ENCODE results near the gene RALGAPA1. TPM values are rescaled to one million over a fixed set of nuclear protein-coding genes. Genes with fewer than 3 reads are reported as not detected.

The RALGAPA1 gene
- total RNA-seq, 1 donor from 2014 or later, result 47.9 TPM

GRCh38 chr14:35730871-35731270, 78.2 kb downstream of the RALGAPA1 start:
- H3K36me3 Mint-ChIP-seq (ENCODE audit: unreplicated experiment), result peaks cover 42% of the 10 kb centered on the region
- H3K9me3 Mint-ChIP-seq (ENCODE audit: unreplicated experiment), result no peaks in the 10 kb centered on the region
- H3K27me3 Mint-ChIP-seq (ENCODE audit: unreplicated experiment), result no peaks in the 10 kb centered on the region
- no peak overlapping the region for H3K4me3 Mint-ChIP-seq (ENCODE audit: unreplicated experiment)
- no peak for TF ChIP-seq CTCF (IDR thresholded peaks at IDR 0.05)
- DNase-seq (ENCODE audit: extremely low spot score, unreplicated experiment), result no peak
- no peak overlapping the region for H3K27ac Mint-ChIP-seq (ENCODE audit: unreplicated experiment)
- H3K4me1 Mint-ChIP-seq (ENCODE audit: unreplicated experiment), result peaks cover 4% of the 10 kb centered on the region

DNA sequence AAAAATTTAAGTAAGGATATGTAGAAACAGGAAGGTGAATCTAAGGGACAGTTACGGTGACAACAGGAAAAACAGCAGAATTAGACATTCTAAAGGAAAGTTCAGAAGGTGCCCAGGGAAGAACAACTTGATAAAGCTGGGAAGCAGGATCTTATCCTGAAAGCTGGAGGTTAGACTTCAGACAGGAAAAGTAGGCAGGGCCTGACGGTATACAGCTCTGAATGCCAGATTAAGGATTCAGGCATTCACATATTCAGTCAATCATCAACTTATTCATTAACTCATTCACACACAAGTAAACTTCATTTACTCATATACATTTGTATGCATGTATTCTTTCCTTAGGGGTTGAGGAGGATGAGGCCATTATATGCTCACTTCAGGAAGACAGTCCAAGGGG, 81.3 kb downstream of the RALGAPA1 start:
- Mint-ChIP-seq H3K4me1 (ENCODE audit: unreplicated experiment) (peaks cover 4% of the 10 kb centered on the region), H3K27ac (ENCODE audit: unreplicated experiment) (no peak overlapping the region), H3K36me3 (ENCODE audit: unreplicated experiment) (peaks cover 23% of the 10 kb centered on the region), H3K27me3 (ENCODE audit: unreplicated experiment) (no peaks in the 10 kb centered on the region), H3K9me3 (ENCODE audit: unreplicated experiment) (no peaks in the 10 kb centered on the region), H3K4me3 (ENCODE audit: unreplicated experiment) (no peak overlapping the region)
- TF ChIP-seq CTCF (IDR thresholded peaks at IDR 0.05), result no peak
- no peak for DNase-seq (ENCODE audit: extremely low spot score, unreplicated experiment)

DNA sequence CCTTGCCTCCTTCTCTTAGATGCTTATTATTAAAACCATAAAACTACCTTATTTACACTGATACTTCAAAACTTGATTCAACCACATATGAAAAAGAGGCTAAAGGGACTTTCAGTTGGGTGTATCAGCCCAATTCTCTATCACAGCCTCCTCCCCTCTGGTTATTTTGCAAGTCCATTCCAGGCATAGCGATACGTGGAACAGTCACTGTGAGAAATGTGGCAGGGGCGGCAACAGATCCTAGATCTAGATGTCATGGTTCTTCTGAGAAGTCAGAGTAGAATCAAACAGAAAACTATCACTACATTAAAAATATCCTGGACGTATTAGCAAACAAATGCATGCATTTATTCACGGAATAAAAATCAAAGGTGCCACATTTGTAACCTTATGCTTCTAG, 83.2 kb downstream of the RALGAPA1 start:
- Mint-ChIP-seq H3K27me3 (ENCODE audit: unreplicated experiment) (no peaks in the 10 kb centered on the region), H3K27ac (ENCODE audit: unreplicated experiment) (no peak overlapping the region), H3K4me3 (ENCODE audit: unreplicated experiment) (no peak overlapping the region), H3K36me3 (ENCODE audit: unreplicated experiment) (peaks cover 22% of the 10 kb centered on the region), H3K9me3 (ENCODE audit: unreplicated experiment) (no peaks in the 10 kb centered on the region), H3K4me1 (ENCODE audit: unreplicated experiment) (peaks cover 4% of the 10 kb centered on the region)
- TF ChIP-seq CTCF (IDR thresholded peaks at IDR 0.05), result no peak
- DNase-seq (ENCODE audit: extremely low spot score, unreplicated experiment), result no peak

- Mint-ChIP-seq H3K4me1 (ENCODE audit: unreplicated experiment) (peaks cover 6% of the 10 kb centered on the region), H3K27me3 (ENCODE audit: unreplicated experiment) (no peaks in the 10 kb centered on the region), H3K4me3 (ENCODE audit: unreplicated experiment) (no peak overlapping the region), H3K36me3 (ENCODE audit: unreplicated experiment) (peaks cover 29% of the 10 kb centered on the region), H3K27ac (ENCODE audit: unreplicated experiment) (peak overlapping the region; percentile 1), H3K9me3 (ENCODE audit: unreplicated experiment) (peaks cover 7% of the 10 kb centered on the region)
- DNase-seq (ENCODE audit: extremely low spot score, unreplicated experiment), result no peak
- TF ChIP-seq CTCF (IDR thresholded peaks at IDR 0.05), result no peak
Measured at GRCh38 chr14:35715079-35715478, 94.0 kb downstream of the RALGAPA1 start.

GRCh38 chr14:35712466-35712865, 96.6 kb downstream of the RALGAPA1 start:
- Mint-ChIP-seq H3K36me3 (ENCODE audit: unreplicated experiment) (peaks cover 37% of the 10 kb centered on the region), H3K4me3 (ENCODE audit: unreplicated experiment) (no peak overlapping the region), H3K4me1 (ENCODE audit: unreplicated experiment) (peaks cover 13% of the 10 kb centered on the region), H3K27ac (ENCODE audit: unreplicated experiment) (no peak overlapping the region), H3K9me3 (ENCODE audit: unreplicated experiment) (peaks cover 7% of the 10 kb centered on the region), H3K27me3 (ENCODE audit: unreplicated experiment) (no peaks in the 10 kb centered on the region)
- no peak for TF ChIP-seq CTCF (IDR thresholded peaks at IDR 0.05)
- no peak for DNase-seq (ENCODE audit: extremely low spot score, unreplicated experiment)

Data from osteocyte (in vitro differentiated cells).